K562 (cell line): Measurements from ENCODE around the gene BSPRY. TPM values are rescaled to one million over a fixed set of nuclear protein-coding genes. Genes with fewer than 3 reads are reported as not detected.

Experiments
- ARID2 ChIP-seq: fragments of 450-650 bp; IDR thresholded peaks from 2 replicates; pipeline ENCODE4 v1.6.1; 2017; ENCODE audit warnings: antibody characterized with exemption, mild to moderate bottlenecking
- ARID3B ChIP-seq: fragments of 250-450 bp; sonication (Bioruptor Pico); IDR thresholded peaks from 2 replicates; pipeline ENCODE4 v1.4.0; 2020; ENCODE audit warnings: borderline replicate concordance
- CBX5 ChIP-seq: IDR thresholded peaks from 2 replicates; pipeline ENCODE4 v1.6.1; 2014; ENCODE audit warnings: low read depth, borderline replicate concordance
- CEBPZ ChIP-seq: fragments of 150-350 bp; IDR thresholded peaks from 2 replicates; pipeline ENCODE4 v1.6.1; 2014; ENCODE audit warnings: low read depth, mild to moderate bottlenecking, low read length, borderline replicate concordance
- CREB1 ChIP-seq, 2 experiments: sonication (generic) in 1 of 2; formaldehyde crosslinking in 1 of 2; IDR thresholded peaks; 2 replicates each; pipeline versions ENCODE4 v1.6.1 to v1.8.0; 2012 to 2022; ENCODE audit warnings: inconsistent platforms in 1 of 2, mild to moderate bottlenecking in 1 of 2, missing genetic modification reagents in 1 of 2, moderate library complexity in 1 of 2
- CTBP1 ChIP-seq: fragments of 450-650 bp; IDR thresholded peaks from 2 replicates; pipeline ENCODE4 v1.6.1; 2016; ENCODE audit warnings: borderline replicate concordance
- CTCFL ChIP-seq: IDR thresholded peaks from 2 replicates; pipeline ENCODE4 v1.6.1; 2011; ENCODE audit warnings: borderline replicate concordance, low read depth, mild to moderate bottlenecking, moderate library complexity, low read length; ENCODE audit not compliant: insufficient read depth, poor library complexity, severe bottlenecking
- DEAF1 ChIP-seq: fragments of 450-650 bp; formaldehyde crosslinking; IDR thresholded peaks from 2 replicates; pipeline ENCODE4 v1.4.0; 2020; ENCODE audit warnings: mild to moderate bottlenecking, moderate library complexity
- DPF2 ChIP-seq: fragments of 450-650 bp; IDR thresholded peaks from 2 replicates; pipeline ENCODE4 v1.6.1; 2016
- ESRRB ChIP-seq: fragments of 250-450 bp; sonication (Bioruptor Pico); IDR thresholded peaks from 2 replicates; pipeline ENCODE4 v1.5.0; 2020; ENCODE audit warnings: mild to moderate bottlenecking, moderate library complexity, borderline replicate concordance
- HLTF ChIP-seq: fragments of 450-650 bp; IDR thresholded peaks from 2 replicates; pipeline ENCODE4 v1.6.1; 2016
- KDM2B ChIP-seq: fragments of 250-450 bp; sonication (Bioruptor Pico); IDR thresholded peaks from 2 replicates; pipeline ENCODE4 v1.8.0; 2021; ENCODE audit warnings: mild to moderate bottlenecking, moderate library complexity
- MCM2 ChIP-seq: fragments of 450-650 bp; IDR thresholded peaks from 2 replicates; pipeline ENCODE4 v1.6.1; 2017; ENCODE audit warnings: low read depth, mild to moderate bottlenecking
- NONO ChIP-seq, 2 experiments: fragments of 200-400 bp in 1 of 2; fragments of 450-650 bp in 1 of 2; formaldehyde crosslinking in 1 of 2; IDR thresholded peaks; 2 replicates each; pipeline ENCODE4 v1.6.1; 2017; ENCODE audit warnings: low read depth in 2 of 2, mild to moderate bottlenecking in 2 of 2, moderate library complexity in 2 of 2, low read length in 1 of 2
- RNF2 ChIP-seq: sonication (generic); IDR thresholded peaks from 2 replicates; pipeline ENCODE4 v1.6.1; 2016
- RUNX1 ChIP-seq: sonication (generic); IDR thresholded peaks from 2 replicates; pipeline ENCODE4 v1.6.1; 2016; ENCODE audit warnings: antibody characterized with exemption, low read depth
- ZBTB43 ChIP-seq: sonication (generic); formaldehyde crosslinking; IDR thresholded peaks from 2 replicates; pipeline ENCODE4 v1.8.0; 2023; ENCODE audit warnings: mild to moderate bottlenecking, missing genetic modification reagents
- ZNF584 ChIP-seq: fragments of 200-800 bp; sonication (Bioruptor generic); IDR thresholded peaks from 2 replicates; pipeline ENCODE4 v1.6.1; 2016; ENCODE audit warnings: low read depth, mild to moderate bottlenecking, missing genetic modification characterization, missing compliant biosample characterization
- polyA plus RNA-seq, 8 experiments: library from polyadenylated mRNA; depleted of rRNA in 4 of 8; stranded (reverse) in 5 of 8; unstranded in 3 of 8; fragments of >200 nt; fragmentation: Nextera tagmentation in 2 of 8; fragmentation: Illumina TruSeq in 1 of 8; extraction: Ambion mirVana in 2 of 8; extraction: Trizol in 1 of 8; gene quantifications; 2 replicates each; pipeline versions ENCODE4 v1.2.1 to v1.2.3, GENCODE V29; 2011 to 2014; ENCODE audit warnings: inconsistent platforms in 1 of 8, missing spikeins in 1 of 8
- total RNA-seq, 7 experiments: library from RNA; depleted of rRNA in 6 of 7; stranded (reverse); fragments of >200 nt in 6 of 7; fragmentation: Illumina TruSeq in 2 of 7; extraction: Trizol in 2 of 7; gene quantifications; 2 replicates each; pipeline versions ENCODE4 v1.2.1 to v1.2.3, GENCODE V29; 2011 to 2021; ENCODE audit warnings: low replicate concordance in 1 of 7

The BSPRY gene
- total and polyA plus RNA-seq, 9 of the 15 experiments (the other 6 are each of a cell fraction or from before 2014, with no cell fraction given), result 0.07 to 0.67 (median 0.18) TPM

GRCh38 chr9:113410207-113410864 lies 61.0 kb downstream of the BSPRY start, which contains the start of the genes C9orf43 and POLE3 (continued):
- no peak for TF ChIP-seq CEBPZ
- TF ChIP-seq KDM2B (CRISPR knock-in tag), result no peak
- peak; percentile 72 for TF ChIP-seq CREB1 (IDR thresholded peaks at IDR 0.05)
- TF ChIP-seq CREB1 (CRISPR knock-in tag; IDR thresholded peaks at IDR 0.05), result peak; percentile 84
- TF ChIP-seq ESRRB (CRISPR knock-in tag), result no peak
- no peak for TF ChIP-seq DEAF1 (CRISPR knock-in tag)
- TF ChIP-seq CTCFL, result no peak
- 0 out of 2 replicates have a peak, but pooled peaks have one; percentile 49 for TF ChIP-seq DPF2
- TF ChIP-seq HLTF, result peak; percentile 44; the same call in 1 of the 2 replicates
- TF ChIP-seq ZBTB43 (CRISPR knock-in tag), result no peak
- no peak for TF ChIP-seq RUNX1
- TF ChIP-seq ARID3B (CRISPR knock-in tag), result no peak
- TF ChIP-seq ZNF584 (CRISPR knock-in tag), result no peak
- TF ChIP-seq RNF2, result peak; percentile 94
- no peak for TF ChIP-seq ARID2
- peak; percentile 86; the same call in 1 of the 2 replicates for TF ChIP-seq CTBP1
- no peak for TF ChIP-seq MCM2
- TF ChIP-seq NONO (IDR thresholded peaks at IDR 0.05; ENCODE audit: low read depth in 2 of 2, low read length in 1 of 2), result no peak; a peak in 1 of 4 replicates
- TF ChIP-seq CBX5, result peak; percentile 11; the same call in 1 of the 2 replicates
